GM21737 (cell line): Measurements from ENCODE around the gene TCF19.
"Not testable (repeated sequence)": the region's sequence is repeated elsewhere in the genome, so short reads cannot be mapped to it uniquely, and the experiment has no call there.

Source experiments
- ATAC-seq: cut with Tn5 transposase; IDR thresholded peaks from one replicate; pipeline ENCODE4 v1.9.1; 2021; ENCODE audit warnings: mild to moderate bottlenecking, moderate library complexity; ENCODE audit not compliant: unreplicated experiment

TCF19 gene

GRCh38 chr6:31178143-31179041, 20.0 kb downstream of the TCF19 start:
- no peak for ATAC-seq

DNA sequence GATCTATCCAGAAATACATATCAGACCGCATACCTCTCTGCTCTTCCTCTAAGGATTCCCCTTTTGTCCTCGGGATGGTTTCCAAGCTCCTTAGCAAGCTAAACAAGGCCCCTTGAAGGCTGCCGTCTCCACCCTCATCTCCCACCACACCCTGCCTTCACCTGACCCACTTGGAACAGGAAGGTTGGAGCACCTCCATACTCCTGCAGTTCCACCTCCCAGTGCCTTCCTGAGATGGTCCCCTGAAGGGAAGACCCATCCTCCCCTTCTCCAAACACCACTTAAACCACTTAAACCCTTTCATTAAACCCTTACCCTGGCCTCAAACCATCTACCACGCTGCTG, 20.6 kb downstream of the TCF19 start:
- ATAC-seq, result no peak

DNA sequence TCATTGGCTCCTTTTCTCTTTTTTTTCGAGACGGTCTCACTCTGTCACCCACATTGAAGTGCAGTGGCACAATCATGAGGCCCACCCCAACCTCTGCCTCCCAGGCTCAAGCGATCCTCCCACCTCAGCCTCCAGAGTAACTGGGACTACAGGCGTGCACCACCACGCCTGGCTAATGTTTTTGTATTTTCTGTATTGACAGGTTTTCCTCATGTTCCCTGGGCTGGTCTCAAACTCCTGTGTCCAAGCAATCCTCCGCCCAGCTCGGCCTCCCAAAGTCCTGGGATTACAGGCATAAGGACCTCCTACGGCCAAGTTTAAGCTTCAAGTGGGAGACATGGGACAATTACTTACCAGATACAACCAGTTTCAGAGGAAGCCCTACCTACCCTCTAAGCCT, 21.5 kb downstream of the TCF19 start:
- ATAC-seq, result no peak

- no peak for ATAC-seq
These were observed 22.1 kb downstream of the TCF19 start for GRCh38 chr6:31180500-31180899.

DNA sequence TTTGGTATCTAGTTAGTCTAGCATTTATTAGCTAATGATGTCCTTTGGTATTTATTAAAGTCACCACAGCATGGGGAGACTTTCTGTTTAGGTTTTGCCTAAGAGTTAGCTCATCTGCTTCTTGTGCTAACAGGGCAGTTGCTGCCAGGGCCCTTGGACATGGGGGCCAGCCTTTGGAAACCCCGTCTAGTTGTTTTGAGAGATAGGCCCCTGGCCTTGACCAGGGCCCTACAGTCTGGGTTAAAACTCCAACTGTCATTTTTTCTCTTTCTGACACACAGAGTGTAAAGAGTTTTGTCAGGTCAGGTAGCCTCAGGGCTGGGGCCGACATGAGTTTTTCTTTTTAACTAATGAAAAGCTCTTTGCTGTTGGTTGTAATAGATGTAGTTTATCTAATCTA, 24.9 kb downstream of the TCF19 start:
- not testable (repeated sequence) for ATAC-seq

GRCh38 chr6:31183859-31184258, 25.5 kb downstream of the TCF19 start:
- ATAC-seq, result not testable (repeated sequence)

DNA sequence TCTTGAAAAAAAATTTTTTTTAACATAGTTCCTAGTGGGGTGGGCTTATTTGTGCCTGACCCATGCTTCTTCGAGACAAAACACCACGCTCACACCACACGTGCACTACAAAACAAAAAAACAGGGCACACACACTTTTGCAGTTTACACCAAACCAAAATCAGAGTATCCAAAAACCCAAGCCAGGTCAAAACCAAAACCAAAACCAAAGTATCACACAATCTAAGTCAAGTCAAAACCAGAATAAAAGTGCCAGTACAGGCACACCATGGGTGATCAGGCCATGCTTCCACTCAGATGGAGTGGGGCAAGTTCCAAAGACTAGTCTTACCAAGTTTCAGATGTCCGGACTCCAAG, 27.3 kb downstream of the TCF19 start:
- not testable (repeated sequence) for ATAC-seq

DNA sequence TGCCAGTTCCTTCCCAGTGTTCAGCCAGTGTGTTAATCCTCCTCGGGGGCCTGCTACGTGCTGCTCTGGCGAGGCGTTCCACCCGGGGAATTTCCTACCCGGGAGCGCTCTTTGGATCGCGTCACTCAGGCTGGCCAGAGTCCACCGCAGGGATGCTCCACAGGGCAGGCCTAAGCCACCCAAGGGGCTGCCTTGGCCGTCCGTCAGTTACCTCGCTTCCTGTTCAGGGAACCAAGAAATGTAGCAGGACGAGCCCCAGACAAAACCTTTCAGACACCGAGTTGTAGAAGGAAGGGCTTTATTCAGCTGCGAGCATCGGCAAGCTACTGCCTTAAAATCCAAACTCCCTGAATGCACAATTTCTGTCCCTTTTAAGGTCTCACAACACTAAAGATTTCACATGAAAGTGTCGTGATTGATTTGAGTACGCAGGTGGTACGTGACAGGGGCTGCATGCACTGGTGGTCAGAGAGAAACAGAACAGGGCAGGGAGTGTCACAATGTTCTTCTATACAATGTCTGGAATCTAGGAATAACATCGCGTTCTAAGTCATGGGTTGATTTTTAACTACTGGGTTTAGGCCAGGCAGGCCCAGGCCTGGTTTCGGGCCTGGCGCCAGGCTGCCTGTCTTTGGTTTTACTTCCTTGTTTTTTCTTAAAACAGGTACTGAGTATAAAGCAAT, 27.8 kb downstream of the TCF19 start:
- no peak for ATAC-seq

GRCh38 chr6:31187780-31188194, 29.4 kb downstream of the TCF19 start:
- no peak for ATAC-seq

DNA sequence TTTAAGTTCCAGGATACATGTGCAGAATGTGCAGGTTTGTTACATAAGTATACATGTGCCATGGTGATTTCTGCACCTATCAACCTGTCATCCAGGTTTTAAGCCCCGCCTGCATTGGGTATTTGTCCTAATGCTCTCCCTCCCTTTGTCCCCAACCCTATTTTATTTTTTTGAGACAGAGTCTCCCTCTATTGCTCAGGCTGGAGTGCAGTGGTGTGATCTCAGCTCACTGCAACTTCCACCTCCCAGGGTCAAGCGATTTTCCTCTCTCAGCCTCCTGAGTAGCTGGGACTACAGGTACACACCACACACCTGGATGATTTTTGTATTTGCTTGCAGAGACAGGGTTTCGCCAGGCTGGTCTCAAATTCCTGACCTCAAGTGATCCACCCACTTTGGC, 30.8 kb downstream of the TCF19 start:
- ATAC-seq, result not testable (repeated sequence)

DNA sequence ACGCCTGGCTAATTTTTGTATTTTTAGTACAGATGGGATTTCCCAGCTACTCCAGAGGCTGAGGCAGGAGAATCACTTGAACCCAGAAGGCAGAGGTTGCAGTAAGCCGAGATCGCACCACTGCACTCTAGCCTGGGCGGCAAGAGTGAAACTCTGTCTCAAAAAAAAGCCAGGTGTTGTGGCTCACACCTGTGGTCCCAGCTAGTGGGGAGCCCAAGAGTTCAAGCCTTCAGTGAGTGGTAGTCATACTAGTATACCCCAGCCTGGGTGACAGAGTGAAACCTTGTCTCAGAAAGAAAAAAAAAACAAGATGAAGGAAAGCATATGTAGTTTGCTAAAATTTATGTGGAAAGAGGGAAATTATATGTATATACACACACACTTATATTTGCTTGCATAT, 32.1 kb downstream of the TCF19 start:
- ATAC-seq, result no peak

DNA sequence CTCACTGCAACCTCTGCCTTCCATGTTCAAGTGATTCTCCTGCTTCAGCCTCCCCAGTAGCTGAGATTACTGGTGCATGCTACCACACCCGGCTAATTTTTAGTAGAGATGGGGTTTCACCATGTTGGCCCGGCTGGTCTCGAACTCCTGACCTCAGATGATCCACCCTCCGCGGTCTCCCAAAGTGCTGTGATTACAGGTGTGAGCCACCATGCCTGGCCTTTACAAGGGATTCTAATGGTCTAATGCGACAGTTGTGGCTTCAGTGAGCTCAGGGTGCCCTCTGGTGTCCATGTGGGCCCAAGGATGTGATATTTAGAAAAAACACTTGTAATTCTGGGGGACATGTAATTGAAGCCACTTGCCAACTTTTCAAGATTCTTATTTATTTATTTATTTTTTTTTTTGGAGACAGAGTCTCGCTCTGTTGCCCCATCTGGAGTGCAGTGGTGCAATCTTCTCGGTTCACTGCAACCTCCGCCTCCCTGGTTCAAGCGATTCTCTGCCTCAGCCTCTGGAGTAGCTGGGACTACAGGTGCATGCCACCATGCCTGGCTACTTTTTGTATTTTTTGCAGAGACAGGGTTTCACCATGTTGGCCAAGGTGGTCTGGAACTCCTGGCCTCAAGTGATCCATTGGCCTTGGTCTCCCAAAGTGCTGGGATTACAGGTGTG, 34.2 kb downstream of the TCF19 start:
- ATAC-seq, result not testable (repeated sequence)

DNA sequence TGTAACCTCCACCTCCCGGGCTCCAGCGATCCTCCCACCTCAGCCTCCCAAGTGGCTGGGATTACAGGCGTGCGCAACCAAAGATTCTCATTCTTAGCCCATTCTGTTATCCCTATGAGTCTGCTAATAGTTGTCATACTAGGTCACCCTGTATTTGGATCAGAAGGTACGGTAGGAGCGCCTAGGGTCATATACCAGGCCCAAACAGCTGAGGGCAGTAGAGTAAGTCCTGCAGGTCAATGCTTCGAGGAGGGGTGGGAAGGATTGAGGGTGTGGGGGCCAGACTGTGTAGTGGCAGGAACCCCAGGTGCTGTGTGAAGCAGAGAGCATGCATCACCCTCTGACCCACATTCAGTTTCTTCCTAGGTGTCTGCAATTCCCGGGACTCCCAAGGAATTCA, 34.8 kb downstream of the TCF19 start:
- no peak for ATAC-seq

DNA sequence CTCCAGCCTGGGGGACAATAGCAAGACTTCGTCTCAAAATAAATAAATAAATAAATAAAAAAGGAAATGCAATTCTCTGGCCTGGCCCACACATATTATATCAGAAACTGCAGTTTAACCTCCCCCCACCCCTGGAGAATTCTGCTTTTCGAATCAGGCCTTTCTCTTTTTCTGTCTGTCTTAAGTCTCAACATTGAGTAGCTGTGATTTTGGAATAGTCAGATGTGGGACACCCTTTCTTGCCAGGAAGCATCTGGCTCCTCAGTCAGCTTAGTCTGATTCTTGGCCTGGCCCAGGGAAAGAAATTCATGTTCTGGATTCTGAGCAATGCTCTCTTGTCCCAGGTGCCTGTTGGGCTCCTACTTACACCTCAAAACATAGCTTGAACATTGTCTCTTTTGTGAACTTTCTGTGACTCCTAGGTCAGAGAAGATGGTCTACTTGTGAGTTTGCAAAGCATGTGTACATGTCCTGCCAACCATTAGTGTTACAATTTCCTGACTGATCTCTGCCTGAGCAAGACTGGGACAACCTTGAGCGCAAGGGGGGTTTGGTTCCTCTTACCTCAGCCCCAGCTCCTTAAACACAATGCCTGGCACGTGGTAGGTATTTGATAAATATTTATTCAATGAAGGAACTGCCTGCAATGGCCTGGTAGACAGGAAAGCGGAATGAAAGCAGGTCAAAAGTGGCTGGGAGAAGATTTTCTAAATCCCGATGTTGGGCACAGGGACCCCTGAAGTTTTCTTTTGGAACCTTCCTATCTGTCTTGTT, 35.9 kb downstream of the TCF19 start:
- ATAC-seq, result no peak

GRCh38 chr6:31195308-31195979, 37.1 kb downstream of the TCF19 start:
- not testable (repeated sequence) for ATAC-seq

- ATAC-seq, result not testable (repeated sequence)
These were observed 38.0 kb downstream of the TCF19 start for GRCh38 chr6:31196251-31197022.

GRCh38 chr6:31197559-31198305, 39.3 kb downstream of the TCF19 start:
- peak; percentile 72 for ATAC-seq

- not testable (repeated sequence) for ATAC-seq
These were observed 40.7 kb downstream of the TCF19 start for GRCh38 chr6:31199105-31199452.
